ENCODE data around the gene TRIM31. TPM values are rescaled to one million over a fixed set of nuclear protein-coding genes. Genes with fewer than 3 reads are reported as not detected.

The TRIM31 gene
- total and polyA plus RNA-seq, 10 of the 15 experiments (the other 5 are each of a cell fraction or from before 2014, with no cell fraction given), result 0.09 to 20.5 (median 0.31) TPM; not detected in 3

GRCh38 chr6:30113003-30113759 is at the start of gene TRIM31 (continued):
- TF ChIP-seq, protein P1, sequence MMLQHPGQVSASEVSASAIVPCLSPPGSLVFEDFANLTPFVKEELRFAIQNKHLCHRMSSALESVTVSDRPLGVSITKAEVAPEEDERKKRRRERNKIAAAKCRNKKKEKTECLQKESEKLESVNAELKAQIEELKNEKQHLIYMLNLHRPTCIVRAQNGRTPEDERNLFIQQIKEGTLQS (IDR thresholded peaks at IDR 0.05; ENCODE audit: borderline replicate concordance, extremely low read depth, low read depth, low read length), result no peak
- TF ChIP-seq POU2F2 (IDR thresholded peaks at IDR 0.05; ENCODE audit: borderline replicate concordance, low read depth, low read length) (peak; percentile 20; the same call in 1 of the 3 replicates), ATF7 (IDR thresholded peaks at IDR 0.05; ENCODE audit: low read depth) (peak; percentile 62), RAD51 (IDR thresholded peaks at IDR 0.05) (no peak; the same call in none of the 2 replicates), FOS (IDR thresholded peaks at IDR 0.05; ENCODE audit: borderline replicate concordance, extremely low read depth, insufficient read length) (no peak), BHLHE40 (IDR thresholded peaks at IDR 0.05; ENCODE audit: borderline replicate concordance in 1 of 2, low read depth in 2 of 2, low read length in 1 of 2) (peak in 1 of 2 experiments; percentile 35; a peak in 1 of 4 replicates), RBBP5 (conservative IDR thresholded peaks at IDR 0.05) (no peak), EZH2 (IDR thresholded peaks at IDR 0.05; ENCODE audit: borderline replicate concordance, control insufficient read depth, low read depth, low read length) (no peak), GATAD2B (conservative IDR thresholded peaks at IDR 0.05; ENCODE audit: low read depth) (peak; percentile 87), BRCA1 (IDR thresholded peaks at IDR 0.05; ENCODE audit: low read depth, low read length) (no peak), YBX1 (IDR thresholded peaks at IDR 0.05) (no peak), RCOR1 (conservative IDR thresholded peaks at IDR 0.05; ENCODE audit: low read depth, low read length) (no peak), ZNF207 (IDR thresholded peaks at IDR 0.05; ENCODE audit: borderline replicate concordance) (no peak), ZNF592 (IDR thresholded peaks at IDR 0.05) (no peak), NRF1 (conservative IDR thresholded peaks at IDR 0.05; ENCODE audit: low read depth, low read length) (no peak), IKZF1 (conservative IDR thresholded peaks at IDR 0.05) (peak; percentile 82), RUNX3 (IDR thresholded peaks at IDR 0.05; ENCODE audit: low read length) (no peak)
- TF ChIP-seq, protein P2, sequence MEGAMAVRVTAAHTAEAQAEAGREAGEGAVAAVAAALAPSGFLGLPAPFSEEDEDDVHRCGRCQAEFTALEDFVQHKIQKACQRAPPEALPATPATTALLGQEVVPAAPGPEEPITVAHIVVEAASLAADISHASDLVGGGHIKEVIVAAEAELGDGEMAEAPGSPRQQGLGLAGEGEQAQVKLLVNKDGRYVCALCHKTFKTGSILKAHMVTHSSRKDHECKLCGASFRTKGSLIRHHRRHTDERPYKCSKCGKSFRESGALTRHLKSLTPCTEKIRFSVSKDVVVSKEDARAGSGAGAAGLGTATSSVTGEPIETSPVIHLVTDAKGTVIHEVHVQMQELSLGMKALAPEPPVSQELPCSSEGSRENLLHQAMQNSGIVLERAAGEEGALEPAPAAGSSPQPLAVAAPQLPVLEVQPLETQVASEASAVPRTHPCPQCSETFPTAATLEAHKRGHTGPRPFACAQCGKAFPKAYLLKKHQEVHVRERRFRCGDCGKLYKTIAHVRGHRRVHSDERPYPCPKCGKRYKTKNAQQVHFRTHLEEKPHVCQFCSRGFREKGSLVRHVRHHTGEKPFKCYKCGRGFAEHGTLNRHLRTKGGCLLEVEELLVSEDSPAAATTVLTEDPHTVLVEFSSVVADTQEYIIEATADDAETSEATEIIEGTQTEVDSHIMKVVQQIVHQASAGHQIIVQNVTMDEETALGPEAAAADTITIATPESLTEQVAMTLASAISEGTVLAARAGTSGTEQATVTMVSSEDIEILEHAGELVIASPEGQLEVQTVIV (IDR thresholded peaks at IDR 0.05; ENCODE audit: borderline replicate concordance, partially characterized antibody), result no peak
- TF ChIP-seq, protein P3, sequence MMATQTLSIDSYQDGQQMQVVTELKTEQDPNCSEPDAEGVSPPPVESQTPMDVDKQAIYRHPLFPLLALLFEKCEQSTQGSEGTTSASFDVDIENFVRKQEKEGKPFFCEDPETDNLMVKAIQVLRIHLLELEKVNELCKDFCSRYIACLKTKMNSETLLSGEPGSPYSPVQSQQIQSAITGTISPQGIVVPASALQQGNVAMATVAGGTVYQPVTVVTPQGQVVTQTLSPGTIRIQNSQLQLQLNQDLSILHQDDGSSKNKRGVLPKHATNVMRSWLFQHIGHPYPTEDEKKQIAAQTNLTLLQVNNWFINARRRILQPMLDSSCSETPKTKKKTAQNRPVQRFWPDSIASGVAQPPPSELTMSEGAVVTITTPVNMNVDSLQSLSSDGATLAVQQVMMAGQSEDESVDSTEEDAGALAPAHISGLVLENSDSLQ (IDR thresholded peaks at IDR 0.05), result no peak
- TF ChIP-seq, protein P4, sequence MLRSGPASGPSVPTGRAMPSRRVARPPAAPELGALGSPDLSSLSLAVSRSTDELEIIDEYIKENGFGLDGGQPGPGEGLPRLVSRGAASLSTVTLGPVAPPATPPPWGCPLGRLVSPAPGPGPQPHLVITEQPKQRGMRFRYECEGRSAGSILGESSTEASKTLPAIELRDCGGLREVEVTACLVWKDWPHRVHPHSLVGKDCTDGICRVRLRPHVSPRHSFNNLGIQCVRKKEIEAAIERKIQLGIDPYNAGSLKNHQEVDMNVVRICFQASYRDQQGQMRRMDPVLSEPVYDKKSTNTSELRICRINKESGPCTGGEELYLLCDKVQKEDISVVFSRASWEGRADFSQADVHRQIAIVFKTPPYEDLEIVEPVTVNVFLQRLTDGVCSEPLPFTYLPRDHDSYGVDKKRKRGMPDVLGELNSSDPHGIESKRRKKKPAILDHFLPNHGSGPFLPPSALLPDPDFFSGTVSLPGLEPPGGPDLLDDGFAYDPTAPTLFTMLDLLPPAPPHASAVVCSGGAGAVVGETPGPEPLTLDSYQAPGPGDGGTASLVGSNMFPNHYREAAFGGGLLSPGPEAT (IDR thresholded peaks at IDR 0.05; ENCODE audit: low read depth), result peak; percentile 89

All from GM12878 (cell line).